Peyer's patch (tissue), 4 donors: ENCODE data around the gene NFYB.
"Not testable (repeated sequence)": the region's sequence is repeated elsewhere in the genome, so short reads cannot be mapped to it uniquely, and the experiment has no call there.

ENCODE experiments used
- POLR2A ChIP-seq, 2 donors: fragments of 450-650 bp; IDR thresholded peaks; one replicate each; pipeline ENCODE4 v1.5.1; 2017; ENCODE audit warnings: antibody characterized with exemption in 2 of 2, mild to moderate bottlenecking in 2 of 2, moderate library complexity in 2 of 2
- TF ChIP-seq, protein P1 (sequence below), 6 experiments: fragments of 450-650 bp in 4 of 6; fragments of 200-600 bp in 2 of 6; sonication (generic) in 1 of 6; IDR thresholded peaks; one replicate each; pipeline ENCODE4 v1.5.1; 2017 to 2019; ENCODE audit warnings: antibody characterized with exemption in 6 of 6, mild to moderate bottlenecking in 3 of 6, moderate library complexity in 1 of 6

DNA sequence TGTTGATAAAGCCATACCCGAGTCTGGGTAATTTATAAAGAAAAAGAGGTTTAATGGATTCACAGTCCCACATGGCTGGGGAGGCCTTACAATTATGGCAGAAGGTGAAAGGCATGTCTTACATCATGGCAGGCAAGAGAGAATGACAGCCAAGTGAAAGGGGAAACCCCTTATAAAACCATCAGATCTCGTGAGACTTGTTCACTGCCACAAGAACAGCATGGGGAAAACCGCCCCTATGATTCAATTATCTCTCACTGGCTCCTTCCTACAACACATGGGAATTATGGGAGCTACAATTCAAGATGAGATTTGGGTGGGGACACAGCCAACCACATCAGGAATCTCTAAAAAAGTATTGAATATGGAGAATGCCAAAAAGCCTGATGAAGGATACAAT, 25.0 kb upstream of the NFYB start:
- TF ChIP-seq, protein P1, sequence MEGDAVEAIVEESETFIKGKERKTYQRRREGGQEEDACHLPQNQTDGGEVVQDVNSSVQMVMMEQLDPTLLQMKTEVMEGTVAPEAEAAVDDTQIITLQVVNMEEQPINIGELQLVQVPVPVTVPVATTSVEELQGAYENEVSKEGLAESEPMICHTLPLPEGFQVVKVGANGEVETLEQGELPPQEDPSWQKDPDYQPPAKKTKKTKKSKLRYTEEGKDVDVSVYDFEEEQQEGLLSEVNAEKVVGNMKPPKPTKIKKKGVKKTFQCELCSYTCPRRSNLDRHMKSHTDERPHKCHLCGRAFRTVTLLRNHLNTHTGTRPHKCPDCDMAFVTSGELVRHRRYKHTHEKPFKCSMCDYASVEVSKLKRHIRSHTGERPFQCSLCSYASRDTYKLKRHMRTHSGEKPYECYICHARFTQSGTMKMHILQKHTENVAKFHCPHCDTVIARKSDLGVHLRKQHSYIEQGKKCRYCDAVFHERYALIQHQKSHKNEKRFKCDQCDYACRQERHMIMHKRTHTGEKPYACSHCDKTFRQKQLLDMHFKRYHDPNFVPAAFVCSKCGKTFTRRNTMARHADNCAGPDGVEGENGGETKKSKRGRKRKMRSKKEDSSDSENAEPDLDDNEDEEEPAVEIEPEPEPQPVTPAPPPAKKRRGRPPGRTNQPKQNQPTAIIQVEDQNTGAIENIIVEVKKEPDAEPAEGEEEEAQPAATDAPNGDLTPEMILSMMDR (IDR thresholded peaks at IDR 0.05), result not testable (repeated sequence)
- not testable (repeated sequence) for TF ChIP-seq POLR2A (IDR thresholded peaks at IDR 0.05)
